ENCODE data around the gene LAMC2. TPM values are rescaled to one million over a fixed set of nuclear protein-coding genes. Genes with fewer than 3 reads are reported as not detected.

Gene LAMC2
- total RNA-seq, 2 experiments from 2014 or later: 0.38 TPM; not detected in 1

- no peaks in the 10 kb centered on the region for H3K4me1 ChIP-seq (ENCODE audit: insufficient read depth, low read length, poor library complexity, severe bottlenecking)
- no peaks in the 10 kb centered on the region for H3K9me3 ChIP-seq (ENCODE audit: low read length)
- BruUV-seq (replicated peaks): no TSS peak
- H2AFZ ChIP-seq (ENCODE audit: low read length): no peak overlapping the region
- no peaks in the 10 kb centered on the region for H3K9me2 ChIP-seq (ENCODE audit: insufficient read depth, low read length)
- no peaks in the 10 kb centered on the region for H3K79me2 ChIP-seq (ENCODE audit: insufficient read depth, low read depth, low read length)
- TF ChIP-seq EZH2phosphoT487 (IDR thresholded peaks at IDR 0.05; ENCODE audit: borderline replicate concordance, low read depth, low read length) (no peak), CTCF (conservative IDR thresholded peaks at IDR 0.05; ENCODE audit: low read length) (no peak)
- no peak for DNase-seq (ENCODE audit: low spot score)
- ChIA-PET POLR2A (no interaction called here), CTCF (ENCODE audit: unreplicated experiment) (no interaction called here)
- no peak overlapping the region for H3K4me2 ChIP-seq (ENCODE audit: low read length)
- no peak overlapping the region for H3K27ac ChIP-seq (ENCODE audit: low read depth, low read length, poor library complexity, severe bottlenecking)
- no peak overlapping the region for H3K4me3 ChIP-seq (ENCODE audit: low read depth, low read length, poor library complexity, severe bottlenecking)
- no peaks in the 10 kb centered on the region for H4K20me1 ChIP-seq (ENCODE audit: insufficient read depth, low read length)
- intact Hi-C loops (cut with micrococcal nuclease; ENCODE audit: unreplicated experiment): no loop called here
- H3K36me3 ChIP-seq (ENCODE audit: insufficient read depth, low read length): no peaks in the 10 kb centered on the region
Measured at GRCh38 chr1:183195142-183195574, 9.1 kb downstream of the LAMC2 start.

DNA sequence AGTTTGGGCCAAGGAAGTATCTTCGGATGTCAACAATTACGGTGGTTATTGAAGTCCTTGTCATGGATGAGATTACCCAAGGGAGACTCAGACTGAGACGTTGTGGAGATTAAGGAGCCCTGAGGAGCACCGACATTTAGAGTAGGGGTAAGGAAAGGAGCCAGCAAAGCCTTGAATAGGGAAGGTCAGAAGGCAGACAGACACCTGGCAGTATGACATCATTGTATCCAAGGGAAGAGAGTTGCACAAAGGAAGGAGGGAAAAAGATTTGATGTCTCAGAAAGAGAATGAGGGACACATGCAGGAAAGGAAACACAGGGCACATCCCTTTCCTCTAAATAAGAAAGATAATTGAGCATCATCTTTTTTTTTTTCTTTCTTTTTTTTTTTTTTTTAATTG lies 11.7 kb downstream of the LAMC2 start:
- no peak overlapping the region for H3K27ac ChIP-seq (ENCODE audit: low read depth, low read length, poor library complexity, severe bottlenecking)
- POLR2A ChIA-PET: no interaction called here
- no TSS peak for BruUV-seq (replicated peaks)
- CTCF ChIA-PET (ENCODE audit: unreplicated experiment): no interaction called here
- no peak overlapping the region for H3K4me2 ChIP-seq (ENCODE audit: low read length)
- no peaks in the 10 kb centered on the region for H3K4me1 ChIP-seq (ENCODE audit: insufficient read depth, low read length, poor library complexity, severe bottlenecking)
- no peak overlapping the region for H3K4me3 ChIP-seq (ENCODE audit: low read depth, low read length, poor library complexity, severe bottlenecking)
- no peaks in the 10 kb centered on the region for H3K36me3 ChIP-seq (ENCODE audit: insufficient read depth, low read length)
- intact Hi-C loops (cut with micrococcal nuclease; ENCODE audit: unreplicated experiment): no loop called here
- TF ChIP-seq CTCF (conservative IDR thresholded peaks at IDR 0.05; ENCODE audit: low read length) (no peak), EZH2phosphoT487 (IDR thresholded peaks at IDR 0.05; ENCODE audit: borderline replicate concordance, low read depth, low read length) (no peak)
- no peaks in the 10 kb centered on the region for H4K20me1 ChIP-seq (ENCODE audit: insufficient read depth, low read length)
- no peaks in the 10 kb centered on the region for H3K9me3 ChIP-seq (ENCODE audit: low read length)
- H2AFZ ChIP-seq (ENCODE audit: low read length): no peak overlapping the region
- no peak for DNase-seq (ENCODE audit: low spot score)
- H3K9me2 ChIP-seq (ENCODE audit: insufficient read depth, low read length): no peaks in the 10 kb centered on the region
- no peaks in the 10 kb centered on the region for H3K79me2 ChIP-seq (ENCODE audit: insufficient read depth, low read depth, low read length)

GRCh38 chr1:183198463-183198862 lies 12.4 kb downstream of the LAMC2 start:
- Histone ChIP-seq H3K27ac (ENCODE audit: low read depth, low read length, poor library complexity, severe bottlenecking) (no peak overlapping the region), H3K79me2 (ENCODE audit: insufficient read depth, low read depth, low read length) (no peaks in the 10 kb centered on the region), H3K4me3 (ENCODE audit: low read depth, low read length, poor library complexity, severe bottlenecking) (no peak overlapping the region), H3K4me2 (ENCODE audit: low read length) (no peak overlapping the region), H3K9me2 (ENCODE audit: insufficient read depth, low read length) (no peaks in the 10 kb centered on the region), H2AFZ (ENCODE audit: low read length) (no peak overlapping the region), H4K20me1 (ENCODE audit: insufficient read depth, low read length) (no peaks in the 10 kb centered on the region), H3K4me1 (ENCODE audit: insufficient read depth, low read length, poor library complexity, severe bottlenecking) (no peaks in the 10 kb centered on the region), H3K36me3 (ENCODE audit: insufficient read depth, low read length) (no peaks in the 10 kb centered on the region), H3K9me3 (ENCODE audit: low read length) (no peaks in the 10 kb centered on the region)
- no TSS peak for BruUV-seq (replicated peaks)
- no peak for DNase-seq (ENCODE audit: low spot score)
- POLR2A ChIA-PET: no interaction called here
- intact Hi-C loops (cut with micrococcal nuclease; ENCODE audit: unreplicated experiment): no loop called here
- TF ChIP-seq CTCF (conservative IDR thresholded peaks at IDR 0.05; ENCODE audit: low read length): no peak
- TF ChIP-seq EZH2phosphoT487 (IDR thresholded peaks at IDR 0.05; ENCODE audit: borderline replicate concordance, low read depth, low read length): no peak
- CTCF ChIA-PET (ENCODE audit: unreplicated experiment): no interaction called here
